ENCODE results near the gene ROBO1. TPM values are rescaled to one million over a fixed set of nuclear protein-coding genes. Genes with fewer than 3 reads are reported as not detected.

The ROBO1 gene
- total RNA-seq, 1 donor from 2014 or later: 66.5 TPM

DNA sequence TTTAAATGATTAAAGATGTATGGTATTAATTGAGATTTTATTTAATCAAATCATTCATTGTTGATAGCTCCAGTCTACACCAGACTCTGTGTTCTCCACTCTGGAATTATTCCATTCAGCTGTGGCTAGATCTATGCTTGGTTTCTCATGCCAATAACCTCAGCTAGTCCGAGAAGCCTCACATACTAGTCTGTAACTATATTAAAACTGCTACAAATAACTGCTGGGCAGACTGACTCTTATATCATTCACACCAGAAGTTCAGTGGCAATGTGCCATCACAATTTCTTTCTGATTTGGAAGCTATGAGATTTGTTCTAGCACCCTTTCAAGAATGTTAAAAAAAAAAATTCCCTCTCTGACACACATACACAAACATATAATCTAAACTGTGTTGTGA, 947.3 kb downstream of the ROBO1 start:
- Histone ChIP-seq H3K36me3 (no peaks in the 10 kb centered on the region), H3K4me3 (no peak overlapping the region), H3K27me3 (no peaks in the 10 kb centered on the region), H3K4me1 (peaks cover 13% of the 10 kb centered on the region), H3K9me3 (no peaks in the 10 kb centered on the region), H3K27ac (no peak overlapping the region)
- intact Hi-C loops (cut with DNase I): no loop called here
- no peak for DNase-seq (ENCODE audit: extremely low spot score in 2 of 2)
- TF ChIP-seq POLR2AphosphoS5 (IDR thresholded peaks at IDR 0.05; ENCODE audit: insufficient read depth in 1 of 2, low read depth in 1 of 2) (no peak), POLR2A (IDR thresholded peaks at IDR 0.05) (no peak)
- TF ChIP-seq, protein P1, sequence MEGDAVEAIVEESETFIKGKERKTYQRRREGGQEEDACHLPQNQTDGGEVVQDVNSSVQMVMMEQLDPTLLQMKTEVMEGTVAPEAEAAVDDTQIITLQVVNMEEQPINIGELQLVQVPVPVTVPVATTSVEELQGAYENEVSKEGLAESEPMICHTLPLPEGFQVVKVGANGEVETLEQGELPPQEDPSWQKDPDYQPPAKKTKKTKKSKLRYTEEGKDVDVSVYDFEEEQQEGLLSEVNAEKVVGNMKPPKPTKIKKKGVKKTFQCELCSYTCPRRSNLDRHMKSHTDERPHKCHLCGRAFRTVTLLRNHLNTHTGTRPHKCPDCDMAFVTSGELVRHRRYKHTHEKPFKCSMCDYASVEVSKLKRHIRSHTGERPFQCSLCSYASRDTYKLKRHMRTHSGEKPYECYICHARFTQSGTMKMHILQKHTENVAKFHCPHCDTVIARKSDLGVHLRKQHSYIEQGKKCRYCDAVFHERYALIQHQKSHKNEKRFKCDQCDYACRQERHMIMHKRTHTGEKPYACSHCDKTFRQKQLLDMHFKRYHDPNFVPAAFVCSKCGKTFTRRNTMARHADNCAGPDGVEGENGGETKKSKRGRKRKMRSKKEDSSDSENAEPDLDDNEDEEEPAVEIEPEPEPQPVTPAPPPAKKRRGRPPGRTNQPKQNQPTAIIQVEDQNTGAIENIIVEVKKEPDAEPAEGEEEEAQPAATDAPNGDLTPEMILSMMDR (IDR thresholded peaks at IDR 0.05): no peak

DNA sequence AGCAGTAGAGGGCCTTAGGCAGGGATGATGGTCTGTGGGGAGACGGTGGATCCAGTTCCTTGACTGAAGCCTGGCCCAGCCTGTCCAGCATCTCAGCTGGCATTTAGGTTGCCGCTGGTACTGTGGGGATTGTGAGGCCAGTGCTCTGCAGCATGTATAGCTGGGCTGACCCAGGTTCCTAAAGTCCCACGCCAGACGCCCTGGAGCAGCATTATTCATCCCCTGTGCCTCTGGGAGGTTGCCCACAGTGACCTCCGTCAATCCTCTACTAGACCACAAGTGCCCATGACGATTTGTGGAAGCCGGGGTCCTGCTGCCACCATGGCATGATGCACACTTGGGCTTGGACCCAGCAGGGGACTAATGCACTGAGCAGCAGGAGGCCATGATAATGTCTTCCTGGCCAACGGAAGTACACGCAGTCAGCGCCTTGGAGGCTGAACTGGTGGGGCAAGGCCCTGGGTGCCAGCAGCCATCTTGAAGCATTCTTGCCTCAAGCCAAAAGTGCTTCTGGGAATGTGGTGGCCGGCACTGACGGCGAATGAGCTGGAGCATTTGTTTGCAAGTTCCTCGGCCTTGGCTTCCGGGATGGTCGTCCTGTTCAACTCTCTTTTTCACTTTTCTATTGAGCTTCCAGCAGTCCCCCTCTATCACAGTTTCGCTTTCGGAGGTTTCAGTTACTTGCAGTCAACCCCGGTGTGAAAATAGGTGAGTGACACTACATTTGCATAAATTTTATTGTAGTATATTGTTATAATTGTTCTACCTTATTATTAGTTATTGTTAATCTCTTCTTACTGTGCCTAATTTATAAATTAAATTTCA, 949.4 kb downstream of the ROBO1 start:
- no peaks in the 10 kb centered on the region for H3K27me3 ChIP-seq
- H3K4me3 ChIP-seq: no peak overlapping the region
- intact Hi-C loops (cut with DNase I): no loop called here
- no peaks in the 10 kb centered on the region for H3K9me3 ChIP-seq
- TF ChIP-seq POLR2AphosphoS5 (IDR thresholded peaks at IDR 0.05; ENCODE audit: insufficient read depth in 1 of 2, low read depth in 1 of 2) (no peak), POLR2A (IDR thresholded peaks at IDR 0.05) (no peak)
- TF ChIP-seq, protein P1 (IDR thresholded peaks at IDR 0.05): no peak
- no peaks in the 10 kb centered on the region for H3K36me3 ChIP-seq
- no peak overlapping the region for H3K27ac ChIP-seq
- DNase-seq (ENCODE audit: extremely low spot score in 2 of 2): no peak
- peaks cover 4% of the 10 kb centered on the region for H3K4me1 ChIP-seq

DNA sequence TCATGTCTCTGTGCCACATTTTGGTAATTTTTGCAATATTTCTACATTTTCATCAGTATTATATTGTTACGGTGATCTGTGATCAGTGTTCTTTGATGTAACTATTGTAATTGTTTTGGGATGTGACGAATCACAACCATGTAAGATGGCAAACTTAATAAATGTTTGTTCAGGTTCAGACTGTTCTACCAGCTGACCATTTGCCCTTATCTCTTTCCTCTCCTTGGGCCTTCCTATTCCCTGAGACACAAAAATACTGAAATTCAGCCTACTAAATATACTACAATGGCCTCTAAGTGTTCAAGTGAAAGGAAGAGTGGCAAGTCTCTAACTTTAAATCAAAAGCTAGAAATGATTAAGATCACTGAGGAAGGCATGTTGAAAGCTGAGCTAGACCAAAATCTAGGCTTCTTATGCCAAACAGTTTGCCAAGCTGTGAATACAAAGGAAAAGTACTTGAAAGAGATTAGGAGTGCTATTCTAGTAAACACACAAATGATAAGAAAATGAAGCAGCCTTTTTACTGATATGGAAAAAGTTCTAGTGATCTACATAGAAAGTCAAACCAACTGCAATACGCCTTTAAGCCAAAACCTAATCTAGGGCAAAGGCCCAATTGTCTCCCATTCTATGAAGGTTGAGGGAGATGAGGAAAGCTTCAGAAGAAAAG, 952.8 kb downstream of the ROBO1 start:
- Histone ChIP-seq H3K9me3 (no peaks in the 10 kb centered on the region), H3K4me3 (no peak overlapping the region), H3K27ac (no peak overlapping the region), H3K36me3 (no peaks in the 10 kb centered on the region), H3K4me1 (peaks cover 17% of the 10 kb centered on the region), H3K27me3 (no peaks in the 10 kb centered on the region)
- intact Hi-C loops (cut with DNase I): no loop called here
- TF ChIP-seq, protein P1 (IDR thresholded peaks at IDR 0.05): no peak
- DNase-seq (ENCODE audit: extremely low spot score in 2 of 2): no peak

DNA sequence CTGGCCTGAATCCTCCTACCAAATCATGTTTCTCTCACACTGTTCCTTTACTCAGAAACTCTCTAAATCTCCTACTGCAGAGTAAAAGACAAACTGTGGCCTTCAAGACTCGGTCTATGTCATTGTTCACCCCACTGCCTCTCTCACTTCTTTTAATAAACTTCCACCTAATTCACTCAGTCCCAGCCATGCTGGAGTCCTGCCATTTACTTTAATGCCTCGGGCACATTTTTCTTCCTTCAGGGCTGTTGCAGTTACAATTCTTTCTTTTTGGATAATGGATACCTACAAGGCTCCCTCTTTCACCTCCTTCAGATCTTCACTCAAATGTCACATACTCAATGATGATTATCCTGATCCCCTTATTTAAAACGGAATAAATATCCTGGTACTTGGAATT, 955.6 kb downstream of the ROBO1 start:
- no peak for DNase-seq (ENCODE audit: extremely low spot score in 2 of 2)
- Histone ChIP-seq H3K36me3 (no peaks in the 10 kb centered on the region), H3K27ac (no peak overlapping the region), H3K27me3 (no peaks in the 10 kb centered on the region), H3K9me3 (no peaks in the 10 kb centered on the region), H3K4me3 (no peak overlapping the region), H3K4me1 (peaks cover 17% of the 10 kb centered on the region)
- TF ChIP-seq, protein P1 (IDR thresholded peaks at IDR 0.05): no peak
- TF ChIP-seq POLR2A (IDR thresholded peaks at IDR 0.05) (no peak), POLR2AphosphoS5 (IDR thresholded peaks at IDR 0.05; ENCODE audit: insufficient read depth in 1 of 2, low read depth in 1 of 2) (no peak)
- intact Hi-C loops (cut with DNase I): no loop called here

DNA sequence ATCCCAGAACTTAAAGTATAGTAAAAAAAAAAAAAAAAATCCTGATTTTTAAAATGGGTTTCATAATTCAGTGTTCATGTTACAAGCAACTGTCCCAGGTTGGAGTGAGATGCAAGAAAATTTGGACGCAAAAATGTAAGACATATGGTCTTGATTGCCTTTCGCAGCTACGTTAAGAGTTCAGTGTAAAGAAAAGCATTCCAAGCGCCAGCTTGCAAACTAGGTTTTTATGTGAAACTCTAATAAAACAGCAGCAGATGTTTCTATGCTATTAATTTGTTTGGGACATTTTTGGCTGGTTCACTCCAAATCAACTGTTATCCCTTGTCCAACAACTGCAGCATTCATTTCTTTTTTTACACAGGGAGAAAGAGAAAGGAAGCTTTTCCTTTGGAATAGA, 957.8 kb downstream of the ROBO1 start:
- Histone ChIP-seq H3K36me3 (no peaks in the 10 kb centered on the region), H3K4me1 (peaks cover 21% of the 10 kb centered on the region), H3K27me3 (no peaks in the 10 kb centered on the region), H3K4me3 (no peak overlapping the region), H3K27ac (no peak overlapping the region), H3K9me3 (no peaks in the 10 kb centered on the region)
- intact Hi-C loops (cut with DNase I): no loop called here
- TF ChIP-seq POLR2AphosphoS5 (IDR thresholded peaks at IDR 0.05; ENCODE audit: insufficient read depth in 1 of 2, low read depth in 1 of 2) (peak in 1 of 2 donors; percentile 12), POLR2A (IDR thresholded peaks at IDR 0.05) (no peak)
- no peak for DNase-seq (ENCODE audit: extremely low spot score in 2 of 2)

Data from vagina (tissue), 2 donors.